ENCODE results near the gene CSK.

The CSK gene

GRCh38 chr15:74802862-74803447 is 21.1 kb downstream of the CSK start:
- DNase-seq, result no peak

GRCh38 chr15:74804935-74805334 is 23.1 kb downstream of the CSK start:
- no peak for DNase-seq

GRCh38 chr15:74807282-74807681 is 25.4 kb downstream of the CSK start:
- DNase-seq, result no peak

DNA sequence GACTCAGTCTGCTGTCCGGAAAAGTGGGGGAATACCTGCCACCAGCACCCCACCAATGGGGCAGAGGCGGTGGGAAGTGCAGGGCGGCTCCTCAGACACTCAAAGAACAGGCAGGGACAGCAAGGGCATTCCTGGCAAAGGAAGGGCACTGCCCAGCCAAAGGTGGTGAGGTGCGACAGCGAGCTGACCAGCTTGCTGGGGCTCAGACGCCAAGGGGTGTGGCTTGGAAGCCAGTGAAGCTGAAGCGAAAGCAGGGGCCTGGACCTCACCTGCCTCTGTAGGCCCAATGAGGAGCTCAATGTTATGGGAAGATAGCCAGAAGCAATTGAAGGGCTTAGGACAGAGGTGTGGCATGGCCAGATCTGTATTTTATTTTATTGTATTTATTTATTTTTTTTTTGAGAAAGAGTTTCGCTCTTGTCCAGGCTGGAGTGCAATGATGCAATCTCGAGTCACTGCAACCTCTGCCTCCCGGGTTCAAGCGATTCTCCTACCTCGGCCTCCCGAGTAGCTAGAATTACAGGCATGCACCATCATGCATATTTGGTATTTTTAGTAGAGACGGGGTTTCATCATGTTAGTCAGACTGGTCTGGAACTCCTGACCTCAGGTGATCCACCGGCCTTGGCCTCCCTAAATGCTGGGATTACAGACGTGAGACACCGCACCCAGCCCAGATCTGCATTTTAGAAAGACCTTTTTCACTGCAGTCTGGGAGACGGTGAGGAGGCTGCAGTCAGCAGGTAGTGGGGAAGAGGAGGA is 26.4 kb downstream of the CSK start:
- no peak for DNase-seq

- no peak for DNase-seq
Measured at GRCh38 chr15:74808840-74809229, 27.0 kb downstream of the CSK start.

GRCh38 chr15:74809242-74809641 is 27.4 kb downstream of the CSK start:
- DNase-seq, result no peak

GRCh38 chr15:74809956-74810355 is 28.1 kb downstream of the CSK start:
- DNase-seq, result no peak

- DNase-seq, result no peak
Measured at GRCh38 chr15:74812533-74812932, 30.7 kb downstream of the CSK start, which contains the start of gene LMAN1L. Gene LMAN1L (plus strand): TSS chr15:74812835. CDS start chr15:74812855, 20 bp downstream.

DNA sequence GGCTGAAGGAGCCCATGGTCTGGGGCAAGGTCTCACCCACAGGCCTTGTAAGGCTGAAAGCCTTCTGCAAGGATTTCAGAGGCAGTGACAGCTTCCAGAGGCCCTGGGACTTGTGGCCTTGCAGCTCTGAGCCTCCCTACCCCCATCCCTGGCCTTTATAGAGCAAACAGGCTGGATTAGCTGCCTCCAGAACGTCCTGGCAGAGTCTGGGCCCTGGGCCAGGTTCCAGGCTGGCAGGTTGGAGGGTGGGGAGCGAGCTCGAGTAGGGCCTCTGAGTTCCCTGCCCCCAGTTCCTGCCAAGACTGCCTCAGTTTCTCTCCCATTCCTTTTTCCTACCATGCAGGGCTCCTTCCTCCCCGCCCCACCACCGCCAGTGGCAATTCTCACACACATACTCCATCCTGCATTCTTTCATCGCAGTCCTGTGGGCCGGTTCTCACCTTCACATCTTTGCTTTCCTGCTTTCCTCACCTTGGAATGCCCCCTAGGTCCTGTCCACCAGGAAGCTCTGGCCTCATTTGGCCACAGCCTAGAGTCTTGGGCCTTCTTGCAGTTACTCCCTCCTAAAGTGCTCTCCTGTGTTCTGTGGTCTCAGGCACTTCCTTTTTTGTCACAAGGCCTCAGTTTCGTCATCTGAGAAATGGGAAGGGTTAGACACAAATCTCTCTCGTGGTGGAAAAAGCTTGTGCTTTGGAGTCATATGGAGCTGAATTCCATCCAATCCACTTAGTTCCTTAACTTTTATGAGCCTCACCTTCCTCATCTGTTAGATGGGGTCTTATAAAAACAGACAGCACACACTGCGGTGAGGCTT is 33.4 kb downstream of the CSK start:
- no peak for DNase-seq

- DNase-seq, result no peak
Measured at GRCh38 chr15:74815961-74816360, 34.1 kb downstream of the CSK start.

GRCh38 chr15:74816624-74817369 is 34.9 kb downstream of the CSK start:
- no peak for DNase-seq

- DNase-seq, result no peak
Measured at GRCh38 chr15:74817370-74817737, 35.5 kb downstream of the CSK start.

GRCh38 chr15:74820056-74820455 is 38.2 kb downstream of the CSK start:
- DNase-seq, result no peak

DNA sequence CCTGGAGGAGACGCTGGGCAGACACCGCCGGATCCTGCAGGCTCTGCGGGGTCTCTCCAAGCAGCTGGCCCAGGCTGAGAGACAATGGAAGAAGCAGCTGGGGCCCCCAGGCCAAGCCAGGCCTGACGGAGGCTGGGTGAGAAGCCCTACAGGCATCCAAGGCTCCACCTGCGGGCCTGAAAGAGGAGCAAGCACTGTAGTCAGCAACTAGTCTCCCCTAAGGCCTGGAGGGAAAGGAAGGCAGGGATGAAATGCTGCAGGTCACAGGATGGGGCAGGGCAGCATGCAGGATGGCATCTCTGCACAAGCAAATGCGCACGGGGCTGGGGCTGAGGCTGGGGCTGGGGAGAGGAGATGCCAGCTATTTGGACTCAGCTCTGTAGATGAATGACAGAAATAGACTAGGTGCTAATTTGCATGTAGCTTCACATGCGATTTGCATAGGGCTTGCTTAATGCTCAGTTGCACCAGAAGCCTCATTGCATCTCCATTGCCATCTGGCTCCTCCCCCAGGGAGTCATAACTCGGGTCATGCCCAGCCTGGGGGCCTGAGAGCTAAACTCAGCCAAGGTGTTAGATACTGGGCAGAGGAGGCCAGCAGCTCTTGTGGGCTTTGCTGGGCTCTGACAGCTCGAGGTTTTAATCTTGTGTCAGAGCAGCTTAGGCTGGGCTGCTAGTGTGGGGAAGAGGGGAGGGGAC is 39.4 kb downstream of the CSK start:
- no peak for DNase-seq

DNA sequence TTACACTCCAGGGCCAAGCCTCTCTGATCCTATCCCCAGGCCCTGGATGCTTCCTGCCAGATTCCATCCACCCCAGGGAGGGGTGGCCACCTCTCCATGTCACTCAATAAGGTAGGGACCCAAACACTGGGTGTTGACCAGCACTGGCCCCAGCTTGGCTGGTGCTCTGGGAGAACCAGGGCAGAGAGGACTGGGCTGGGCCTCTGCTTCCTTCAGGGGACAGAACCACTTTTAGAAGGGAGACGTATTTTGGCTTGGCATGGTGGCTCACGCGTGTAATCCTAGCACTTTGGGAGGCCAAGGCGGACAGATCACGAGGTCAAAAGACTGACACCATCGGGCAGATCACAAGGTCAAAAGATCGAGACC is 39.9 kb downstream of the CSK start:
- DNase-seq, result no peak

GRCh38 chr15:74822233-74822632 is 40.4 kb downstream of the CSK start:
- DNase-seq, result no peak

GRCh38 chr15:74823324-74823723 is 41.4 kb downstream of the CSK start:
- no peak for DNase-seq

DNA sequence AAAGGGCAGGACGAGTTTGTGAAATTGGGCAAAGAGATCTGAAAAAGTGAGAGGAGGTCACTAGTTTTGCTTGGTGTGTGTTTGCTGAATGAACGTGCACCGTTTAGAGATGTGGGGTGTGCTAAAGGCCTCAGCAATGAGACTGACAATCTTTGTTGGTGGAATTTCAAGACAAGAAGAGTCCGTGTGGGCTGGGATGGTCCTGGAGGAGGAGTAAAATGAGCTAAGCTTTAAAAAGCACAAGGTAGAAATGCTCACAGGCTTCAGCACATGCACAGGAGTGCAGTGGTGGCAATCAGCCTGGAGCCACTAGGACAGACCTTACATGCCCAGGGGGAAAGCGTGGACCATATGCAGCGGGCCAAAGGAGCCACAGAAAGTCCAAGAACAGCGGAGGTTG is 43.1 kb downstream of the CSK start:
- no peak for DNase-seq

DNA sequence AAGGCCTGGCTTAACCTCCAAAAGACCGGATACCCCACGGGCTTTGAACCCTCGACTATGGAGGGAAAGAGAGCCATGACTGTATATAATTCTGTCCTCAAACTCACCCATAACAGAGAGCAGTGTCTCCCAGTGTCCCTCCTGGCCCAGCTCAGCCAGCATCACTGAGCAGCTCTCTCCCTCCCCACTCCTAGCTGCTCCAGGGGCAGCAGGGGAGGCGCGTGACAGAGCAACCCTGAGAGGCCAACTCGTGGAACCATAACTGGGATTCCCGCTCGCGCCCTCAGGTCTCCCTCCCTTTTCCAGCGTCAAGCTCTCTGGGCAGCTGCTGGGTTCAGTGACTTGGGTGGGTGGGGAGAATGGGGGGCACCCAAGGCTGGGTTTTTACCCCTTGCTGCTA is 44.0 kb downstream of the CSK start:
- DNase-seq, result no peak

- no peak for DNase-seq
Measured at GRCh38 chr15:74826364-74826819, 44.5 kb downstream of the CSK start, which contains the start of gene CPLX3. Gene CPLX3 (plus strand): TSS chr15:74826627. CDS start chr15:74826704, 77 bp downstream.

DNA sequence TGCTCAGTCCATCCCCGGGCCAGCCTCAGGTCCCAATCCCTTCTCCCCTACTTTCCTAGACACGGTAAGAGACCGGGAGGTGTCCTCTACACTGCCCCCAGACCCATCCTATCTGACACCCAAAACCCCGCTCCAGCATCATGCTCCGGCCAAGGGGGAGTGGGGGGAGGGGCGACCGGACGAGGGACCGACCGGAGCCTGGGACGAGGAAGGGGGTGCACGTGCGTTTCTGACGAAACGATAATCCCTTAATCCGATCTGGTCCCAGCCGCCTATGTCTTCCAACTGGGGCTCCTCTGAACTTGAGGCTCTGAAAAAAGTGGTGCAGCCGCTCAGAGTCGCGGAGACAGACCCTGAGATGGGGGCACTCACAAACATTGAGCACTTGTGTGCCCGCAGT is 45.0 kb downstream of the CSK start:
- DNase-seq, result no peak

GRCh38 chr15:74827614-74828013 is 45.7 kb downstream of the CSK start:
- DNase-seq, result no peak
